GM12878 (cell line): ENCODE results near the gene SELENOM. TPM values are rescaled to one million over a fixed set of nuclear protein-coding genes. Genes with fewer than 3 reads are reported as not detected.
A peak's percentile ranks its signal among the peaks of the same experiment; 100 is the strongest.

Experiments
- ATAC-seq: fragments of 200-7000 bp; cut with Tn5 transposase; 3 replicates; pipeline ENCODE4 v1.9.1; 2020; ENCODE audit warnings: mild to moderate bottlenecking, moderate library complexity
- BruUV-seq: library from RNA; stranded (reverse); fragments of 400-500 nt; replicated peaks from 2 replicates; lab custom pipeline; 2021; lab: Mats Ljungman, UMichigan
- CTCF ChIA-PET: fragments of 300-600 bp; sonication (Branson Sonifier 250); formaldehyde crosslinking; extraction: SDS; loops from one replicate; lab custom pipeline; 2021; ENCODE audit warnings: inconsistent platforms; lab: Yijun Ruan, JAX
- POLR2A ChIA-PET: fragments of 350-600 bp; formaldehyde crosslinking; extraction: SDS; loops from one replicate; lab custom pipeline; 2021; ENCODE audit warnings: inconsistent platforms; lab: Charles Lee
- RAD21 ChIA-PET: fragments of 300-600 bp; sonication (Branson Sonifier 250); formaldehyde crosslinking; loops from one replicate; lab custom pipeline; 2023; ENCODE audit warnings: antibody characterized with exemption; ENCODE audit not compliant: unreplicated experiment; lab: Charles Lee
- SMC1A ChIA-PET: fragments of 300-600 bp; sonication (Branson Sonifier 250); formaldehyde crosslinking; loops from one replicate; lab custom pipeline; 2023; ENCODE audit not compliant: unreplicated experiment, uncharacterized antibody; lab: Charles Lee
- DNase-seq: peaks from one replicate; pipeline ENCODE4 v3.0.0-alpha.2; 2011; ENCODE audit warnings: low read depth, low spot score
- FAIRE-seq: peaks from 3 replicates; lab custom pipeline; 2011; peaks lifted over from hg19 to GRCh38; lab: Jason Lieb, UNC
- H2AFZ ChIP-seq: 2 replicates; pipeline ENCODE4 v1.6.0; 2011; ENCODE audit warnings: low read depth, low read length, control low read depth; ENCODE audit not compliant: control insufficient read depth
- H3K27ac ChIP-seq: 2 replicates; pipeline ENCODE4 v1.5.1; 2011; ENCODE audit warnings: control low read depth; ENCODE audit not compliant: control insufficient read depth, insufficient read depth
- H3K27me3 ChIP-seq, 2 experiments: replicated peaks in 1 of 2; 2 replicates each; pipeline versions ENCODE4 v1.6.0 to v1.6.1; 2011; ENCODE audit warnings: low read length in 1 of 2; ENCODE audit not compliant: control insufficient read depth in 2 of 2, insufficient read depth in 2 of 2
- H3K36me3 ChIP-seq, 2 experiments: 2 replicates each; pipeline ENCODE4 v1.5.1; 2011; ENCODE audit warnings: low read length in 1 of 2; ENCODE audit not compliant: control insufficient read depth in 2 of 2, insufficient read depth in 2 of 2
- H3K4me1 ChIP-seq: 2 replicates; pipeline ENCODE4 v1.6.1; 2011; ENCODE audit warnings: mild to moderate bottlenecking, low read length, moderate library complexity, mixed read lengths; ENCODE audit not compliant: control insufficient read depth, insufficient read depth
- H3K4me2 ChIP-seq: 2 replicates; pipeline ENCODE4 v1.6.0; 2011; ENCODE audit warnings: control low read depth; ENCODE audit not compliant: control insufficient read depth, insufficient read depth
- H3K4me3 ChIP-seq: fragments of 200-600 bp; sonication (generic); 2 replicates; pipeline ENCODE4 v1.5.1; 2016
- H3K79me2 ChIP-seq: 2 replicates; pipeline ENCODE4 v1.6.0; 2011; ENCODE audit warnings: low read length; ENCODE audit not compliant: control insufficient read depth, insufficient read depth
- H3K9ac ChIP-seq: 2 replicates; pipeline ENCODE4 v1.8.0; 2011; ENCODE audit warnings: low read length, control low read depth, mixed read lengths; ENCODE audit not compliant: control insufficient read depth, insufficient read depth
- H3K9me3 ChIP-seq: replicated peaks from 3 replicates; pipeline ENCODE4 v1.5.1; 2011; ENCODE audit warnings: mild to moderate bottlenecking, low read length; ENCODE audit not compliant: control insufficient read depth, insufficient read depth
- H4K20me1 ChIP-seq: 2 replicates; pipeline ENCODE4 v1.6.0; 2011; ENCODE audit not compliant: control insufficient read depth, insufficient read depth
- ETV6 ChIP-seq, 2 experiments: fragments of 450-650 bp in 1 of 2; IDR thresholded peaks in 1 of 2; conservative IDR thresholded peaks in 1 of 2; 2 replicates each; pipeline ENCODE4 v1.6.1; 2014; ENCODE audit warnings: antibody characterized with exemption in 1 of 2, borderline replicate concordance in 1 of 2, low read depth in 1 of 2, mild to moderate bottlenecking in 1 of 2, moderate library complexity in 1 of 2
- IKZF1 ChIP-seq: fragments of 450-650 bp; conservative IDR thresholded peaks from 2 replicates; pipeline ENCODE4 v1.6.1; 2017; ENCODE audit warnings: antibody characterized with exemption, mild to moderate bottlenecking
- MTA3 ChIP-seq: IDR thresholded peaks from 2 replicates; pipeline ENCODE4 v1.6.1; 2012; ENCODE audit warnings: low read length, inconsistent platforms, borderline replicate concordance
- RAD21 ChIP-seq: IDR thresholded peaks from 2 replicates; pipeline ENCODE4 v1.6.1; 2011; ENCODE audit warnings: mild to moderate bottlenecking, low read depth, low read length, moderate library complexity; ENCODE audit not compliant: insufficient read depth
- RBBP5 ChIP-seq: fragments of 200-600 bp; sonication (generic); conservative IDR thresholded peaks from 2 replicates; pipeline ENCODE4 v1.6.1; 2016
- SIN3A ChIP-seq: IDR thresholded peaks from 2 replicates; pipeline ENCODE4 v1.6.1; 2012; ENCODE audit warnings: low read depth, low read length, improper control_type of control experiment
- SMAD1 ChIP-seq: fragments of 450-650 bp; IDR thresholded peaks from 2 replicates; pipeline ENCODE4 v1.6.1; 2018; ENCODE audit warnings: mild to moderate bottlenecking, low read depth; ENCODE audit not compliant: partially characterized antibody
- SMC3 ChIP-seq: IDR thresholded peaks from 2 replicates; pipeline ENCODE4 v1.6.1; 2011; ENCODE audit warnings: low read length, improper control_type of control experiment, borderline replicate concordance
- YY1 ChIP-seq: IDR thresholded peaks from 2 replicates; pipeline ENCODE4 v1.6.1; 2011; ENCODE audit warnings: low read depth, mild to moderate bottlenecking, low read length
- ZNF622 ChIP-seq: fragments of 450-650 bp; IDR thresholded peaks from 2 replicates; pipeline ENCODE4 v1.6.1; 2017; ENCODE audit warnings: mild to moderate bottlenecking, inconsistent platforms
- WGBS: methylation state at CpG from one replicate; pipeline ENCODE4 v1.1.6; 2016; ENCODE audit warnings: low lambda C conversion rate; ENCODE audit not compliant: insufficient replicate concordance, insufficient coverage; ENCODE audit errors: missing lambda C conversion rate; 5-methylcytosine and 5-hydroxymethylcytosine counted together
- in situ Hi-C: fragments of 300-500 bp; cut with MboI; formaldehyde crosslinking; loops from 9 replicates; pipeline ENCODE4 v1.14.3; 2018; ENCODE audit warnings: mixed read lengths
- intact Hi-C: fragments of 100-400 bp; cut with micrococcal nuclease; formaldehyde crosslinking; loops from one replicate; pipeline ENCODE4 v1.14.2; 2022; ENCODE audit not compliant: unreplicated experiment
- polyA plus RNA-seq, 11 experiments: library from polyadenylated mRNA; depleted of rRNA in 4 of 11; unstranded in 6 of 11; stranded (reverse) in 5 of 11; fragments of >200 nt; fragmentation: Nextera tagmentation in 4 of 11; fragmentation: Illumina TruSeq in 1 of 11; extraction: Ambion mirVana in 4 of 11; extraction: Trizol in 1 of 11; gene quantifications; 1 replicate in 1 of 11; 2 replicates in 10 of 11; pipeline versions ENCODE4 v1.2.1 to v1.2.3, GENCODE V29; 2011 to 2016; ENCODE audit warnings: inconsistent platforms in 2 of 11, missing spikeins in 2 of 11, low read depth in 1 of 11
- total RNA-seq, 4 experiments: library from RNA; depleted of rRNA in 3 of 4; stranded (reverse); fragments of >200 nt in 3 of 4; fragmentation: Illumina TruSeq in 1 of 4; extraction: Trizol in 1 of 4; gene quantifications; 2 replicates each; pipeline versions ENCODE4 v1.2.1 to v1.2.3, GENCODE V29; 2013 to 2021
- TF ChIP-seq, protein P1 (sequence below), 3 experiments: IDR thresholded peaks in 2 of 3; conservative IDR thresholded peaks in 1 of 3; 2 replicates each; pipeline ENCODE4 v1.5.1; 2011; ENCODE audit warnings: low read depth in 3 of 3, low read length in 3 of 3, mild to moderate bottlenecking in 3 of 3, control low read depth in 2 of 3, moderate library complexity in 2 of 3, inconsistent platforms in 1 of 3, mixed read lengths in 1 of 3; ENCODE audit not compliant: control insufficient read depth in 2 of 3, insufficient read depth in 1 of 3; ENCODE audit errors: extremely low read depth in 1 of 3
- TF ChIP-seq, protein P2 (sequence below): fragments of 450-650 bp; IDR thresholded peaks from 2 replicates; pipeline ENCODE4 v1.6.1; 2016; ENCODE audit warnings: mild to moderate bottlenecking, moderate library complexity, borderline replicate concordance
- TF ChIP-seq, protein P3 (sequence below): fragments of 450-650 bp; IDR thresholded peaks from 2 replicates; pipeline ENCODE4 v1.6.1; 2016; ENCODE audit warnings: mild to moderate bottlenecking

The SELENOM gene
- total and polyA plus RNA-seq, 10 of the 15 experiments (the other 5 are each of a cell fraction or from before 2014, with no cell fraction given), result 0.80 to 8.3 (median 2.0) TPM

DNA sequence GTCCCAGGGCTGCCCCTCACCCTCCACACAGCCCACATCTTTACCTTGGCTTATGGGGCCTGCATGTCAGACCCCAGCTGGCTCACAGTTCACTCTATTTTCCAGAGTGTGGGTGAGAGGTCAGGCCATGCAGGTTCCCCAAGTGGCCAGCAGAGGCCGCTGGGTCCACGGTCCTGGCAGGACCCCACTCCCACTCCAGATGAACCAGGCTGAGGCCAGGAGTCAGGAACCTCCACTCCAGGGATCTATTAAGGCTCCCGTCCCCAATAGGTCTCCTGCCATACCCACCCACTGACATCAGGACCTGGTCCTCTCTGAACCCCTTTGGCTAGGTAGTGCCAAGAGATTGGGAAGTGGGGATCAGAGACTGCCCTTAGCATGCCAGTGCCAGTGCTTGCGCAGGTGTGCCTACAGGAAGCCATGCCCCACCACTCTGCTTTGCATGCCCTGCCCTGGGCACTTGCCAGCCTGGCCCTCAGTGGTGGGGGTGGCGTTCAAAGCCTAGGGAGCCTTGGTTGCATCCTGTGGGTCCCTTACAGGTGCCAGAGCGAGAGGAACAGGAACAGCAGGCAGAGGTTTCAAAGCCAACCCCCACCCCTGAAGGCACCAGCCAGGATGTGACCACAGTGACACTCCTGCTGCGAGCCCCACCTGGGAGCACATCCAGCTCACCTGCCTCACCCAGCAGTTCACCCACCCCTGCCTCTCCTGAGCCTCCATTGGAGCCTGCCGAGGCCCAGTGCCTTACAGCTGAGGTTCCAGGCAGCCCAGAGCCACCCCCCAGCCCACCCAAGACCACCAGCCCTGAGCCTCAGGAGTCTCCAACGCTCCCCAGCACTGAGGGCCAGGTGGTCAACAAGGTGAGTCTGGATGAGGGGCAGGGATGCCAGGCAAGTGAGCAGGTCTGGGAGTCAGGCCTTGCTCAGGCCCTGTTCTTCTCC lies 17.9 kb downstream of the SELENOM start:
- CTCF ChIA-PET, result interaction anchor here (0.6 to 1.7 kb wide), 5 partner anchors 170 to 494 kb away, joined by 3 to 5 read pairs (median 4); no protein-coding TSS in a partner anchor
- POLR2A ChIA-PET, result no interaction called here
- no peaks in the 10 kb centered on the region for H3K9me3 ChIP-seq
- H3K9ac ChIP-seq, result no peak overlapping the region
- DNase-seq (no peak), FAIRE-seq (no peak), ATAC-seq (peak; percentile 15; the same call in 1 of the 3 replicates)
- no peak overlapping the region for H3K27ac ChIP-seq
- H3K27me3 ChIP-seq, result no peaks in the 10 kb centered on the region
- H3K4me3 ChIP-seq, result no peak overlapping the region
- intact Hi-C loops (loop anchor here (1.0 to 10.0 kb wide), 5 partner anchors 60 to 455 kb away; partner anchors contain the start of genes PIK3IP1 and SLC35E4), in situ Hi-C loops (no loop called here)
- no TSS peak for BruUV-seq
- RAD21 ChIA-PET, result interaction anchor here (1.1 kb wide), 1 partner anchor 141 kb away, joined by 3 read pairs; no protein-coding TSS in a partner anchor
- peak overlapping the region; percentile 17; the same call in 1 of the 2 replicates for H2AFZ ChIP-seq
- SMC1A ChIA-PET, result no interaction called here
- H3K4me1 ChIP-seq, result peaks cover 3% of the 10 kb centered on the region
- 22% methylated on average over 9 of the region's 9 CpGs for WGBS
- H3K4me2 ChIP-seq, result no peak overlapping the region
- peaks cover 2% of the 10 kb centered on the region for H3K79me2 ChIP-seq
- no peaks in the 10 kb centered on the region for H4K20me1 ChIP-seq
- peaks cover 0 to 10% of the 10 kb centered on the region in 2 experiments; a peak in 2 of 4 replicates for H3K36me3 ChIP-seq
- TF ChIP-seq SIN3A (no peak), MTA3 (no peak), ETV6 (conservative IDR thresholded peaks at IDR 0.05 in 1 of 2, IDR thresholded peaks at IDR 0.05 in 1 of 2; ENCODE audit: borderline replicate concordance in 1 of 2, low read depth in 1 of 2) (no peak), RBBP5 (no peak), SMC3 (peak; percentile 66; the same call in 1 of the 2 replicates), SMAD1 (no peak), IKZF1 (0 out of 2 replicates have a peak, but pooled peaks have one; percentile 23), YY1 (0 out of 2 replicates have a peak, but pooled peaks have one; percentile 34), RAD21 (peak; percentile 69), ZNF622 (no peak)
- TF ChIP-seq, protein P1, sequence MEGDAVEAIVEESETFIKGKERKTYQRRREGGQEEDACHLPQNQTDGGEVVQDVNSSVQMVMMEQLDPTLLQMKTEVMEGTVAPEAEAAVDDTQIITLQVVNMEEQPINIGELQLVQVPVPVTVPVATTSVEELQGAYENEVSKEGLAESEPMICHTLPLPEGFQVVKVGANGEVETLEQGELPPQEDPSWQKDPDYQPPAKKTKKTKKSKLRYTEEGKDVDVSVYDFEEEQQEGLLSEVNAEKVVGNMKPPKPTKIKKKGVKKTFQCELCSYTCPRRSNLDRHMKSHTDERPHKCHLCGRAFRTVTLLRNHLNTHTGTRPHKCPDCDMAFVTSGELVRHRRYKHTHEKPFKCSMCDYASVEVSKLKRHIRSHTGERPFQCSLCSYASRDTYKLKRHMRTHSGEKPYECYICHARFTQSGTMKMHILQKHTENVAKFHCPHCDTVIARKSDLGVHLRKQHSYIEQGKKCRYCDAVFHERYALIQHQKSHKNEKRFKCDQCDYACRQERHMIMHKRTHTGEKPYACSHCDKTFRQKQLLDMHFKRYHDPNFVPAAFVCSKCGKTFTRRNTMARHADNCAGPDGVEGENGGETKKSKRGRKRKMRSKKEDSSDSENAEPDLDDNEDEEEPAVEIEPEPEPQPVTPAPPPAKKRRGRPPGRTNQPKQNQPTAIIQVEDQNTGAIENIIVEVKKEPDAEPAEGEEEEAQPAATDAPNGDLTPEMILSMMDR (IDR thresholded peaks at IDR 0.05 in 2 of 3, conservative IDR thresholded peaks at IDR 0.05 in 1 of 3; ENCODE audit: control insufficient read depth in 2 of 3, extremely low read depth in 1 of 3, insufficient read depth in 1 of 3, low read depth in 3 of 3, low read length in 3 of 3), result peak; percentile 81 to 89 (median 87)
- TF ChIP-seq, protein P2, sequence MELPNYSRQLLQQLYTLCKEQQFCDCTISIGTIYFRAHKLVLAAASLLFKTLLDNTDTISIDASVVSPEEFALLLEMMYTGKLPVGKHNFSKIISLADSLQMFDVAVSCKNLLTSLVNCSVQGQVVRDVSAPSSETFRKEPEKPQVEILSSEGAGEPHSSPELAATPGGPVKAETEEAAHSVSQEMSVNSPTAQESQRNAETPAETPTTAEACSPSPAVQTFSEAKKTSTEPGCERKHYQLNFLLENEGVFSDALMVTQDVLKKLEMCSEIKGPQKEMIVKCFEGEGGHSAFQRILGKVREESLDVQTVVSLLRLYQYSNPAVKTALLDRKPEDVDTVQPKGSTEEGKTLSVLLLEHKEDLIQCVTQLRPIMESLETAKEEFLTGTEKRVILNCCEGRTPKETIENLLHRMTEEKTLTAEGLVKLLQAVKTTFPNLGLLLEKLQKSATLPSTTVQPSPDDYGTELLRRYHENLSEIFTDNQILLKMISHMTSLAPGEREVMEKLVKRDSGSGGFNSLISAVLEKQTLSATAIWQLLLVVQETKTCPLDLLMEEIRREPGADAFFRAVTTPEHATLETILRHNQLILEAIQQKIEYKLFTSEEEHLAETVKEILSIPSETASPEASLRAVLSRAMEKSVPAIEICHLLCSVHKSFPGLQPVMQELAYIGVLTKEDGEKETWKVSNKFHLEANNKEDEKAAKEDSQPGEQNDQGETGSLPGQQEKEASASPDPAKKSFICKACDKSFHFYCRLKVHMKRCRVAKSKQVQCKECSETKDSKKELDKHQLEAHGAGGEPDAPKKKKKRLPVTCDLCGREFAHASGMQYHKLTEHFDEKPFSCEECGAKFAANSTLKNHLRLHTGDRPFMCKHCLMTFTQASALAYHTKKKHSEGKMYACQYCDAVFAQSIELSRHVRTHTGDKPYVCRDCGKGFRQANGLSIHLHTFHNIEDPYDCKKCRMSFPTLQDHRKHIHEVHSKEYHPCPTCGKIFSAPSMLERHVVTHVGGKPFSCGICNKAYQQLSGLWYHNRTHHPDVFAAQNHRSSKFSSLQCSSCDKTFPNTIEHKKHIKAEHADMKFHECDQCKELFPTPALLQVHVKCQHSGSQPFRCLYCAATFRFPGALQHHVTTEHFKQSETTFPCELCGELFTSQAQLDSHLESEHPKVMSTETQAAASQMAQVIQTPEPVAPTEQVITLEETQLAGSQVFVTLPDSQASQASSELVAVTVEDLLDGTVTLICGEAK, result no peak
- TF ChIP-seq, protein P3, sequence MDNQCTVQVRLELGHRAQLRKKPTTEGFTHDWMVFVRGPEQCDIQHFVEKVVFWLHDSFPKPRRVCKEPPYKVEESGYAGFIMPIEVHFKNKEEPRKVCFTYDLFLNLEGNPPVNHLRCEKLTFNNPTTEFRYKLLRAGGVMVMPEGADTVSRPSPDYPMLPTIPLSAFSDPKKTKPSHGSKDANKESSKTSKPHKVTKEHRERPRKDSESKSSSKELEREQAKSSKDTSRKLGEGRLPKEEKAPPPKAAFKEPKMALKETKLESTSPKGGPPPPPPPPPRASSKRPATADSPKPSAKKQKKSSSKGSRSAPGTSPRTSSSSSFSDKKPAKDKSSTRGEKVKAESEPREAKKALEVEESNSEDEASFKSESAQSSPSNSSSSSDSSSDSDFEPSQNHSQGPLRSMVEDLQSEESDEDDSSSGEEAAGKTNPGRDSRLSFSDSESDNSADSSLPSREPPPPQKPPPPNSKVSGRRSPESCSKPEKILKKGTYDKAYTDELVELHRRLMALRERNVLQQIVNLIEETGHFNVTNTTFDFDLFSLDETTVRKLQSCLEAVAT, result no peak
